Retinal pigment epithelial cell (primary cell): ENCODE measurements around the gene TBC1D24.
"Not testable (repeated sequence)": the region's sequence is repeated elsewhere in the genome, so short reads cannot be mapped to it uniquely, and the experiment has no call there.

Experiments used
- DNase-seq: peaks from one replicate; pipeline ENCODE4 v3.0.0-alpha.2; 2010; ENCODE audit warnings: low read depth
- H3K4me3 ChIP-seq: 2 replicates; pipeline ENCODE4 v1.5.1; 2011; ENCODE audit warnings: mild to moderate bottlenecking, low read length, control low read depth, moderate library complexity
- TF ChIP-seq, protein P1 (sequence below): conservative IDR thresholded peaks from 2 replicates; pipeline ENCODE4 v1.5.1; 2011; ENCODE audit warnings: low read depth, low read length, control low read depth, inconsistent platforms

TBC1D24 gene

DNA sequence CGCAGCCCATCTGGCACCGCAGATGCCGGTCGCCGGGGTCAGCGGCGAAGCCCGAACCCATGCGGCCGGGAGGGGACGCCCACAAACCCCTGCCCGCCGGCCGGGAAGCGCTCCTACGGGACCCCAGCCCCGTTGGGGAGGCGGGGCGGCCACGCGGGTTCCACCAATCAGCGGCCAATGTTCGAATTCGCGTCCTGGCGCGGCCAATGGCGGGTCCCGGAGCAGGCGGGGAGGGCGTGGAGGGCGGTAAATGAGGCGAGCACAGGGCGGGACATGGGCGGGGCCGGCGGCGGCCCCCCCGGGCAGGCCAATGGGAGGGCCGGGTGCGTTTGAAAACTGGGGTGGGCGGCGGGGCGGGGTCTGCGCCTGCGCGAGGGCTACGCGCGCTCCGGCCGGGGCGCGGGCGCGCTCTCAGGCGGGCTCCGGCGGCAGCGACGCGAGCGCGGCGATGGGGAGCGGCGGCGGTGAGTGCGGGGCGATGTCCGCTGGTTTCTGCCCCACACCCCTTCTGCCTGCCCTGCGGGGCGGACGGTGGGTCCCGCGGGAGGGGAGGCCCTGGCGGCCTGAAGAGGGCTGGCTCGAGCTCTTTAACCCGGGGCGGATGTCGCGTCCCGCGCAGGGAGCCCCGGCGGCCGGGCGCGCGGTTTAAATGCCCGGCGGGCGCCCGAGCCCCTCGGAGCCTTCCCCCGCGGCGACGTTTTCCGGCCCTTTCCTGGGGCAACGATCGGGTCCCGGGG, 45.7 kb upstream of the TBC1D24 start, which contains the start of gene CCNF:
Gene CCNF (plus strand): TSS at position 414 of the 737 bp plus-strand sequence. CDS start 35 bp downstream, at position 449.
- peak; percentile 81 for DNase-seq
- H3K4me3 ChIP-seq, result peak within 1 kb of the TSS; percentile 70
- TF ChIP-seq, protein P1, sequence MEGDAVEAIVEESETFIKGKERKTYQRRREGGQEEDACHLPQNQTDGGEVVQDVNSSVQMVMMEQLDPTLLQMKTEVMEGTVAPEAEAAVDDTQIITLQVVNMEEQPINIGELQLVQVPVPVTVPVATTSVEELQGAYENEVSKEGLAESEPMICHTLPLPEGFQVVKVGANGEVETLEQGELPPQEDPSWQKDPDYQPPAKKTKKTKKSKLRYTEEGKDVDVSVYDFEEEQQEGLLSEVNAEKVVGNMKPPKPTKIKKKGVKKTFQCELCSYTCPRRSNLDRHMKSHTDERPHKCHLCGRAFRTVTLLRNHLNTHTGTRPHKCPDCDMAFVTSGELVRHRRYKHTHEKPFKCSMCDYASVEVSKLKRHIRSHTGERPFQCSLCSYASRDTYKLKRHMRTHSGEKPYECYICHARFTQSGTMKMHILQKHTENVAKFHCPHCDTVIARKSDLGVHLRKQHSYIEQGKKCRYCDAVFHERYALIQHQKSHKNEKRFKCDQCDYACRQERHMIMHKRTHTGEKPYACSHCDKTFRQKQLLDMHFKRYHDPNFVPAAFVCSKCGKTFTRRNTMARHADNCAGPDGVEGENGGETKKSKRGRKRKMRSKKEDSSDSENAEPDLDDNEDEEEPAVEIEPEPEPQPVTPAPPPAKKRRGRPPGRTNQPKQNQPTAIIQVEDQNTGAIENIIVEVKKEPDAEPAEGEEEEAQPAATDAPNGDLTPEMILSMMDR, result no peak

DNA sequence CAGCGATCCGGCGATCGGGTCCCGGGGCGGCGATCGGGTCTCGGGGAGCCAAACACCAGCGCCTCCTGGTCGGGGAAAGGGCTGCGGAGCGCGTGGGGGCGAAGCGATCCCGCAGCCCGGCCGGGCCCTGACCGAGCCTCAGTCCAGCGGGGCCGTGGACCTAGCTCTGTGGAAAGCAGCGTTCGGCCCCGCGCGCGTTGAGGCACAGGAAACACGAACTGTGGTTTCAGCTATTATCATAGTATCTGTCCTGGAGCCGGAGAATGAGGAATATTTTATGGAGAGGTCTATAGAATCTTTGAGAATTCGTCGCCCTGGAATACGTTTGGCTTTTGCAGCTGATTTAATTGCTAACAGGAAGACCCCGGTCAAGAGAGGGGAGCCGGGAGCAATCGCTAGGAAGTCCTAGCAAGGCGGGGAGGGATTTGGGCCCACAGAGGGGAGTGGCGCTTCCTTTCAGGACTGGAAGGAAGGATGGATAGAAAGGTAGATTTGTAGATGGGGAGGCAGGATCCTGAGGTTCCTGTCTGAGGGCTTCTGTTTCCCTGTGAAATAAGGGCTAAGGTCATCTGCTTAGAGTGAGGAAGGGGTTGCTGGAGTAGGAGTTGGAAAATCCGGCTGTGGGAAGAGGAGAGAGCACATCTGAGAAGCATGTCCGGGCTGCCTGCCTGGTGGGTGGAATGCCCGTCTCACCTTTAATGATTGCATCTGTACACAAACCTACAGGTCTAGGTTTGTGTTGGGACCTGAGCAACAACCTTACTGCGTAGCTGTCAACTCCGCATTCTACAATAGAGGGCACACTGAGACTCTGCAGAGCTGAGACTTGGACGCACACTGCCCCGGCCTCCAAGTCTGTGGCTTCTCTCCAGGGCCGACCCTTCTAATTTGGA, 44.9 kb upstream of the TBC1D24 start:
- H3K4me3 ChIP-seq, result peak overlapping the region; percentile 70
- TF ChIP-seq, protein P1, result no peak
- no peak for DNase-seq

DNA sequence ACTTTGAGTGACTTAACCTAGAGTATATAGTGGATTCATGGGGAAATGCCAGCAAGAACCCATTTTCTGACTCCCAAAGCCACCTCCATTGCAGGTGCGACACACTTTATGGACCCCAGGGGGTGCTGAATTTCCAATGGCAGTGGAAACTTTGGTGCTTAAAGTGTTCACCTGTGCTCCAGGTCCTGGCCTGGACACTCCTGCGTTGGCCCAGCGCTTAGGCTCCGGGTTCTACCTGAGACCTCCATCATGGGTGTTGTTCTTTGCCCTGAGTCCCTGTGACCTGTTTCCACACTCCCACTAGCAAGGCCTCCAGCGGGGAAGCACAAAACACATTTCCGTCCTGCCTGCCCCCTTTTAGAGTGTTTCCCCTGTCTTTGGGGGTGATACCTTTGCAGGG, 42.6 kb upstream of the TBC1D24 start:
- no peak overlapping the region for H3K4me3 ChIP-seq
- no peak for DNase-seq
- TF ChIP-seq, protein P1, result peak; percentile 31

DNA sequence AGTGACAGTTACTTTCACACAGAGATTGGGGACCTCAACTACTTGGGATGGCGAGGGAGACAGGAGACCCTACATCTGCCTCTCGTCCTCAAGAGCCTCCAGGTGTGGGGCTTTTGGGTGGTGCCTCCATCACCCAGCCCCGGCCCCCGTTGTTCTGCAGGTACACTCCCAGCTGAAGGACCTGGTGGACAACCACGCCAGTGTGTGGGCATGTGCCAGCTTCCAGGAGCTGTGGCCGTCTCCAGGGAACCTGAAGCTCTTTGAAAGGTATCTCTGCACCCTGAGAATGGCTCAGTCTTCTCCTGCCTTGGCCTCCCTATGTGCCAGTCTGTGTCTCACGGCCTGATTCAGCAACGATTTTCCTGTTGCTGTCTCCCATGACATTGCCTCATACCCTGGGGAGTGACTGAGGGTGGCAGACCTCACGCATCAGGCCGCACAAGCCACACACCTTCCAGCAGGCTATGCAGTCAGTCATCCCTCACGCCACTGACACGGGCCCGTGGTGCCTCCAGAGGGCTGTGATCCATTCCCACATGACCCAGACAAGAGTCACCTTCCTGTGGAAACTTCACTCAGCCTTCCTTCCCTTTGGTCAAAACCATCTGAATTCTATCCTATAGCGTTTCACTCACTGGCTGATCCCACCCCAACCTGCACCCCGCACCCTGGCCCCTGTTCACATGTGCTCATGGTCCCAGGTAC, 42.0 kb upstream of the TBC1D24 start:
- DNase-seq, result no peak
- TF ChIP-seq, protein P1, result no peak
- no peak overlapping the region for H3K4me3 ChIP-seq

DNA sequence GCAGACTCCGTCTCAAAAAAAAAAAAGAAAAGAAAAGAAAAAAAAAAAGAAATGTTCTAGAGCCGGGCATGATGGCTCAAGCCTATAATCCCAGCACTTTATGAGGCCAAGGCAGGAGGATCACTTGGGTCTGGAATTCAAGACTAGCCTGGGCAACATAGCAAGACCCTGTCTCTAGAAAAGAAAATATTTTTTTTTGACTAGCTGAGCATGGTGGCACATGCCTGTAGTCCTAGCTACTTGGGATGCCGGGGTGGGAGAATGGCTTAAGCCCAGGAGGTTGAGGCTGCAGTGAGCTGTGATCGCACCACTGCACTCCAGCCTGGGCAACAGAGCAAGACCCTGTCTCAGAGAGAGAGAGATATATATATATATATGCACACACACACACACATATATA, 39.7 kb upstream of the TBC1D24 start:
- DNase-seq, H3K4me3 ChIP-seq: not testable (repeated sequence)

DNA sequence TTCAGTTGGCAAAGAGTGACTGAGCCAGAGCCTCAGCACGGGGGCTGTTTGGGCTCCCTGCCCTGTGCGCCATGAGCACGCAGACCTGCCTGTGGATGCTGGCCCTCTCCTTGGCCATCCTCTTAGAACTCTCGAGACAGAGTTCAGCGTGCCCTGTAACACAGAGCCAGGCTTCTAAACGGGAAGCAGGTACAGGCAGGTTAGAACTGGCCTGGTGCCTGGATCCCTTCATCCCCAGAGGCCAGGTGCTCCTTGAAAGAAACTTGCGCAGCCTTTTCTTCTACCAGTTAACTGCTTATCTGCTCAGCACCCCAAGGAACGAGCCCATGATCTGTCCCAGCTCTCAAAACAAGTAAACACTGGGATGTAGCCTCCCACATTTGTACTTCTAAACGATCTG, 38.8 kb upstream of the TBC1D24 start:
- H3K4me3 ChIP-seq, result no peak overlapping the region
- TF ChIP-seq, protein P1, result no peak
- DNase-seq, result no peak
